ENCODE results near the gene FILIP1. TPM values are rescaled to one million over a fixed set of nuclear protein-coding genes. Genes with fewer than 3 reads are reported as not detected.

FILIP1 gene
- total RNA-seq, 1 donor from 2014 or later = 41.5 TPM

DNA sequence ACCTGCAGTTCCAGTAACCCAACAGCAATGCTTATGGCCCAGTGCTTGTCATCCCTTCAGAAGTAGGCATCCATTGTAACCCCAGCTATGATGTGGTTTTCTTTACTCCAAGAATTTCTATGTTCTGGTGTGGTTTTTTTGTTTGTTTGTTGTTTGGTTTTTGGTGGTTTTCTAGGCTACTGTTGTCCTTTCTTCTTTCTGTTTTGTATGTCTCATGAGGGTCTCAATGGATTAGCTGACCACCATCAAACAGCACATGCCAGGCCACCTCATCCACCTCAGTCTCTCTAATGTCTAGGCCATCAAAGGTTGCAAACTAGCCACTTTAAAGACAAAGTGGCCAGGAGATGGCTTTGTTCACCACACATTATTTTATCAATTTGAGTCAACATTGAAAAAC is 149.6 kb downstream of the FILIP1 start:
- no peak for DNase-seq (ENCODE audit: low read depth)

- no peak for DNase-seq (ENCODE audit: low read depth)
These were observed 155.6 kb downstream of the FILIP1 start for GRCh38 chr6:75337835-75338580.

- no peak for DNase-seq (ENCODE audit: low read depth)
These were observed 159.1 kb downstream of the FILIP1 start for GRCh38 chr6:75334266-75335040.

DNA sequence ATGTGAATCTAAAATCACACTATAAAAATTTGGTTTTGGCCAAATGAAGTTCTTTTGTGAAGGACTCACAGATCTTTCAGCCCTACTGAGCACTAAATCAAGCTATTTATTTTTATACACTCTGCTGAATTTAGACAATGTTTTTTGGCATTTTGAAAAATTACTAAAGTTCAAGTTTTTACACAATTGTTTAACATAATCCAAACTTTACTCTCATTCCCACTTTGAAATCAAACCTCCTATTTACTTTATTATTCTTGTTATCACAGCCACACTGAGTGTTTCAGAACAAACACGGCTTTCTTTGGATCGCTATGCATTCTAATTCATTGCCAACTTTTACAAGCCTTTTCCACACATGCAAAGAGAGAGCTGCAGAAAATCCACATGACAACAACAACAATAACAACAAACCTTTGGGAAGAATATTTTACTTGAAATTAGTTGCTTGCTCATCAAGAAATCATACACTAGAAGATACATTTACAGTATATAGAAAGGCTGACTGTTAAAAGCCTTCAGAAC is 159.9 kb downstream of the FILIP1 start:
- no peak for DNase-seq (ENCODE audit: low read depth)

- DNase-seq (ENCODE audit: low read depth) = no peak
These were observed 162.4 kb downstream of the FILIP1 start for GRCh38 chr6:75331151-75331550.

- no peak for DNase-seq (ENCODE audit: low read depth)
These were observed 163.9 kb downstream of the FILIP1 start for GRCh38 chr6:75329703-75330102.

- no peak for DNase-seq (ENCODE audit: low read depth)
These were observed 165.8 kb downstream of the FILIP1 start for GRCh38 chr6:75327807-75328206.

- DNase-seq (ENCODE audit: low read depth) = no peak
These were observed 166.9 kb downstream of the FILIP1 start for GRCh38 chr6:75326557-75327258.

DNA sequence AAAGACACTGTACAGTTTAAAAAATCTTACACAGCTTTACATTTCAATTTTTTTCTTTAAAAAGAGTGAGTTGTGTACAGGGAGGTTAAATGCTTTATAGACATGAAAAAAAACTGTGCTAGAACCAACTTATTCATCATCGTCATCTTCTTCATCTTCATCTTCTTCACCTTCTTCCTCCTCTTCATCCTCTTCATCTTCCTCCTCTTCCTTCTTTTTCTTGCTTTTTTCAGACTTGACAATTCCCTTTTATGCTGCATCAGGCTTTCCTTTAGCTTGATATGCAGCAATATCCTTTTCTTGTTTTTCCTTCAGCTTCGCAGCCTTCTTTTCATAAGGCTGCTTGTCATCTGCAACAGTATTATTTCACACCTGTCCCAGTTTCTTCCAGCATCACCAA is 174.7 kb downstream of the FILIP1 start:
- DNase-seq (ENCODE audit: low read depth) = no peak

DNA sequence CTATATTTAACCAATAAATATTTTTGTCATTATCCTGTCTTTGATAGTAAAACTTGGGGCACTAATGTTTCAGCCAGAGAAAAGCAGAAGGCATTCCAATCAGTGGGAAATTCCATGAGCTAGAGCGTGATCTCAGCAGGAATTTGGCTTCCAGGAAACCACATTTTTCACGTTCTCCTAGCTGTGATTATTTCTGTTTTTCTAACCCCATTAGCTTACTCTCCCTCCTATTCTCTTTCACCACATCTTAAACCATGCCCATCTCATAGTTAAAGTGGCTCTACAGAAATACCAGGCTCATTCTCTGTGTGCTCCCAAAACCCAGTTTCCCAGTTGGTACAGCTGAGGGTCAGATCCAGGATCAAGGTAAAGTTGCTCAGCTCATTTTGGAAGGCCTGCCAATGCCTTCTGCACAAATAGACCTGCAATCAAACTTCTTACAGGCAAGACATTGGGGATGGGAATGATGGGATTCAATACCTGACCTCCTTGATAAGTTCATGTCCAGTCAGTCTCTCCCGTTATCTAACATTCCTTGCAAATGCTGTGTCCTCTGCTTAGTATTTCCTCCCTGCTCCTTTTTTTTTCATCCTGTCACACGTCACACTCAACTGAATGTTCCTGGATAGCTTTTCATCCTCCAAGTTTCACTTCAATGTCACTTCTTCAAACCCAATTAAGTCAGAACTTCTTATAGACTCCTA is 175.9 kb downstream of the FILIP1 start:
- peak; percentile 19 for DNase-seq (ENCODE audit: low read depth)

GRCh38 chr6:75315978-75316377 is 177.6 kb downstream of the FILIP1 start:
- DNase-seq (ENCODE audit: low read depth) = no peak

DNA sequence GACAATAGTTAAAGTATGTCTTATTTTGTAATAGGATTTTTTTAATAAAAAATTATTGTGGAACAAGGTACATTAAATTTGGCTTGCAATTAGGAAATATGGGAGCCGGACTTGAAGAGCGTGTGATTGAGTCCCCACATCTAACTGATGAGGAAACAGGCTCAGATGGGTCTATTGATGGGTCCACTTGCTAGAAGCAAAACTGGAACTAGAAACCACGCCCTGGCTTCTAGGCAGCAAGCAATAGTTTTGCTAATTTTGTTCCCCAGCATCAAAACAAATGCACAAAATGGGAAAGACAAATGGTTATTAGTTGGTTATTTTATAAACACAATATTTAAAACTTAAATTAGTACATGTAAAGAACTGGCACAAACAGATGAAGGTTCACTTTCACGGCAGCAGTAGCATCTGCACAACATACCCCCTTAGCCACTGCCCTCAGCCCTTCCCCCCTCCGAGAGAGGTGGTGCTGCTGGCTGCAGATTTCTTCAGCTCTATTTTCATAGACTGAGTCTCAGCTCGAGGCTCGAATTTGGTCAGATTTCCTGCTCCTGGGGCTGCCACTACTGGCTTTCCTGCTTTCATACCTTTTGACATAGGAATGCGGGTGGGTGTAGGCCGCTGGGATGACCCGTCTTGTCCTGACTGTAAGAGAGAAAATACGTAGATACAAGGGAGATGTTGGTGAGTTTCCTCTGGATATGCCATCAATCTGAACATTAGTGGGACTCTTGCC is 185.2 kb downstream of the FILIP1 start:
- no peak for DNase-seq (ENCODE audit: low read depth)

GRCh38 chr6:75307364-75308004 is 186.1 kb downstream of the FILIP1 start:
- no peak for DNase-seq (ENCODE audit: low read depth)

- DNase-seq (ENCODE audit: low read depth) = no peak
These were observed 187.5 kb downstream of the FILIP1 start for GRCh38 chr6:75306064-75306463.

DNA sequence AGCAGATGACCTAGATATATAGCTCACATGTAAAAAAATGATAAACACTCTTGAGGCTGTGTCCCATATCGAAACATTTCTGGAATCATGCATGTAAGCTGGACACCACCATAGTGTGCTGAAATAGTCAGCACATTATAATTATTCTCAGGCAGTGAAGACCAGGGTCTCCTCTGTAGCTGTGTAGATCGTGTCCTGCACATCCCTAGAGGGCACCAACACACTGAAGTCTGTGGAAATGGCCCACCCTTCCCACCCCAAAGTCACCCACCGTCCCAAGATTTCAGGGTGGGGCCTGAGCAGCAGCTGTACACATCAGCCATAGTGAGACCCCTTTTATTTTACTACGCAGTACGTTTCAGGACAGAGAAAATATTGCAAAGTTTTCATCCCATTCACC is 188.0 kb downstream of the FILIP1 start:
- DNase-seq (ENCODE audit: low read depth) = no peak

DNA sequence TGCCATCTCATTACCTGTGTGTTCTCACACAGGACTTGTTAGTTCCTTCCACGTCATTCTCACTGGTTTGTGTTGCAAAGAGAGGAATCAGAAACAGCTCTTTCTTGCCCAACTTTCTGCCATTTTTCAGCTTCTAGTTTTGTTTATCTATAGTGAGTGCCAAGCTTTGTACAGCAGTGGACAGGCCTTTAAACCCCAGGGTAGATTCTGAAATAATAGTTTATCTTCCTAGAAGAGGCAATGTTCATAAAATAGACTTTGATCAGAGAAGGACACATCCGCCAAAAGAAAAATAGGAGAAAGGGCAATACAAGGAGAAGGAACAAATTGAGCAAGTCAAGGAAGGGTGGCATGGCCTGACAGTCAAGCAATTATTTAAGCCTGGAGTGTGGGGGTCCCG is 191.3 kb downstream of the FILIP1 start:
- no peak for DNase-seq (ENCODE audit: low read depth)

GRCh38 chr6:75301537-75301936 is 192.1 kb downstream of the FILIP1 start:
- DNase-seq (ENCODE audit: low read depth) = no peak

GRCh38 chr6:75301088-75301487 is 192.5 kb downstream of the FILIP1 start:
- DNase-seq (ENCODE audit: low read depth) = no peak

DNA sequence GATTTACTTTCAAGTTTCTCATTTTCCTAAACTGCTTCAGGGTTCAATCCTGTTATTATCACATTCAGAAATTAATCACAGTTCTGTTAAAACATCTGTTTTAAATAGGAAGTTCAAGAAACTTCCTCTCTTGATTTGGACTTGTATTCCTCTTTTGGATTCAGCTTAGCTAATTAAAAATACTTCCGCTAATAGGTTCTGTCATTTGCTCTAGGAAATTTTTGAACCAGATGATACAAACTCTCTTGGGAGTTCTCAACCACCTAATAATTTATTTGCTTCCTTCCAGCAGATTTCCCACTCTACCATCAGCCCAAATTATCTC is 193.1 kb downstream of the FILIP1 start:
- DNase-seq (ENCODE audit: low read depth) = no peak
